Mucosa of rectum (tissue), 2 donors: ENCODE data around the gene THNSL1.
"Not testable (repeated sequence)": the region's sequence is repeated elsewhere in the genome, so short reads cannot be mapped to it uniquely, and the experiment has no call there.

Experiments
- H3K27ac ChIP-seq, 2 donors: one replicate each; pipeline ENCODE4 v1.7.0; 2013; ENCODE audit warnings: inconsistent platforms in 2 of 2, low read depth in 2 of 2, low read length in 2 of 2
- H3K27me3 ChIP-seq, 2 donors: one replicate each; pipeline ENCODE4 v1.7.0; 2013; ENCODE audit warnings: low read length in 2 of 2; ENCODE audit not compliant: control insufficient read depth in 2 of 2, insufficient read depth in 2 of 2
- H3K36me3 ChIP-seq, 2 donors: one replicate each; pipeline ENCODE4 v1.7.0; 2013; ENCODE audit warnings: low read length in 2 of 2; ENCODE audit not compliant: control insufficient read depth in 2 of 2, insufficient read depth in 2 of 2
- H3K4me1 ChIP-seq, 2 donors: one replicate each; pipeline ENCODE4 v1.7.0; 2013; ENCODE audit warnings: low read length in 2 of 2, mild to moderate bottlenecking in 1 of 2; ENCODE audit not compliant: control insufficient read depth in 2 of 2, insufficient read depth in 2 of 2
- H3K4me3 ChIP-seq, 2 donors: one replicate each; pipeline ENCODE4 v1.7.0; 2013; ENCODE audit warnings: low read length in 2 of 2
- H3K9ac ChIP-seq, 2 donors: one replicate each; pipeline ENCODE4 v1.7.0; 2013; ENCODE audit warnings: low read length in 2 of 2, low read depth in 1 of 2, mild to moderate bottlenecking in 1 of 2
- H3K9me3 ChIP-seq, 2 donors: one replicate each; pipeline ENCODE4 v1.7.0; 2013; ENCODE audit warnings: low read length in 2 of 2; ENCODE audit not compliant: control insufficient read depth in 2 of 2
- donor health status: healthy.
- donor health status: Normal muscosa, but diverticular disease.

Gene THNSL1

DNA sequence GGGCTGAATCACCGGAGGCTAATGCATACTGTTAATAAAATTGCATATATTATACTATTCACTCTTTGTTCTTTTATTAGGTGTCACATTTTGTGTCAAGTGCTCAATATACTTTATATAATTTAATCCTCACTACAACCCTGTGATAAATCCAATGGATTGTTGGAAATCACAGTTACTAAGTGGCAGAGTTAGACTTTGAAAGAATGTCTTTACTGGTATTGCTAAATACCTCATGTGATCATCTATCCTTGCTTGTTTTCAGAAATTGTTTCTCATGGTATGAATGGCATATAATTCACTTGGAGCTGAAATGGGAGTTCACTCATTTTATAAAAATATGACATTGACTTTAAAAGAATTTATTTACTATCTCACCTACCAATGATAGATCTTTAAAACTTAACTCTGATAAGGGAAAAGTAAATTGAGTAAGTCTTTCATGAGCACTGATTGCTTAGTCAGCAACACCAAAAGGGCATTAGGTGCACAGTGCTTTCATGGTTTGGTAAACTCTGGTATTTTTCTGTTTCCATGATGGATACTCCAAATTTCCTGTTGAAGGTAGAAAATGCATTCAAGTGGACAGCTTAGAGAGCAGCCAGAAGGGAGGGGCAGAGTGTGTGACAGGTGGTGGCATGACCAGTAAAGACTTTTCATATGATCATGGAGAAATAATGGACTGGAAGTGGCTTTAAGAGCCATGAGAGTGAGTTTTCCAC, 23.0 kb upstream of the THNSL1 start:
- no peak overlapping the region for H3K4me3 ChIP-seq
- H3K9ac ChIP-seq: no peak overlapping the region

GRCh38 chr10:24995072-24995471, 21.3 kb upstream of the THNSL1 start:
- H3K27ac ChIP-seq: no peak overlapping the region
- H3K27me3 ChIP-seq: no peaks in the 10 kb centered on the region
- H3K4me3 ChIP-seq: no peak overlapping the region
- H3K9me3 ChIP-seq: no peaks in the 10 kb centered on the region
- H3K36me3 ChIP-seq: no peaks in the 10 kb centered on the region
- H3K4me1 ChIP-seq: no peaks in the 10 kb centered on the region
- H3K9ac ChIP-seq: no peak overlapping the region

More for the DNA sequence above, 23.0 kb upstream of the THNSL1 start:
- H3K27ac ChIP-seq: no peak overlapping the region
- H3K9me3 ChIP-seq: no peaks in the 10 kb centered on the region
- H3K27me3 ChIP-seq: no peaks in the 10 kb centered on the region
- H3K36me3 ChIP-seq: no peaks in the 10 kb centered on the region
- H3K4me1 ChIP-seq: no peaks in the 10 kb centered on the region

DNA sequence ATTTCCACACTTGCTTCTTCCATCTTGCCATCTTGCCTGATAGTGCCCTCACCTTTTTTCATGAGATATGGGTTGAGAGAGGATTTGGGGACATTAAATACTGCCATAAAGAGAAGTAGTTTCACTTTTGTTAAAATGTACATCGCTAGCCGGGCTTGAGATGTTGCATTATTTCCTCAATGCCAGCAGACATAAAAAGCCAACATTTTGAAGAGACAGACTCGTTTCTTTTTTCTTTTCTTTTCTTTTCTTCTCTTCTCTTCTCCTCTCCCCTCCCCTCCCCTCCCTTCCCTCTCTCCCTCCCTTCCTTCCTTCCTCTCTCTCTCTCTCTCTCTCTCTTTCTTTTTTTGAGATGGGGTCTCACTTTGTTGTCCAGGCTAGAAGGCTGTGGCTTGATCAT, 18.4 kb upstream of the THNSL1 start:
- no peak overlapping the region for H3K9ac ChIP-seq
- H3K4me1 ChIP-seq: no peaks in the 10 kb centered on the region
- no peak overlapping the region for H3K4me3 ChIP-seq
- H3K9me3 ChIP-seq: peaks cover 0 to 2% of the 10 kb centered on the region in 2 donors
- no peak overlapping the region for H3K27ac ChIP-seq
- no peaks in the 10 kb centered on the region for H3K36me3 ChIP-seq
- H3K27me3 ChIP-seq: no peaks in the 10 kb centered on the region

DNA sequence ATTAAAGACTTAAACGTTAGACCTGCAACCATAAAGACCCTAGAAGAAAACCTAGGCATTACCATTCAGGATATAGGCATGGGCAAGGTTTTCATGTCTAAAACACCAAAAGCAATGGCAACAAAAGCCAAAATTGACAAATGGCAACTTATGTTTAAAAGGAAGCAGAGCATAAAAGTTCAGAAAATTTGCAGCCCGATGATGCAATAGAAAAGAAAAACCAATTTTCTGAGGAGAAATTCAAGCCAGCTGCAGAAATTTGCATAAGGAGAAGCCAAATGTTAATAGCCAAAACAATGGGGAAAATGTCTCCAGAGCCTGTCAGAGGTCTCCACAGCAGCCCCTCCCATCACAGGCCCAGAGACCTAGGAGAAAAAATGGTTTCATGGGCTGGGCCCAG, 4.8 kb upstream of the THNSL1 start:
- H3K27ac ChIP-seq, H3K27me3 ChIP-seq, H3K9ac ChIP-seq, H3K9me3 ChIP-seq, H3K36me3 ChIP-seq, H3K4me1 ChIP-seq, H3K4me3 ChIP-seq: not testable (repeated sequence)

DNA sequence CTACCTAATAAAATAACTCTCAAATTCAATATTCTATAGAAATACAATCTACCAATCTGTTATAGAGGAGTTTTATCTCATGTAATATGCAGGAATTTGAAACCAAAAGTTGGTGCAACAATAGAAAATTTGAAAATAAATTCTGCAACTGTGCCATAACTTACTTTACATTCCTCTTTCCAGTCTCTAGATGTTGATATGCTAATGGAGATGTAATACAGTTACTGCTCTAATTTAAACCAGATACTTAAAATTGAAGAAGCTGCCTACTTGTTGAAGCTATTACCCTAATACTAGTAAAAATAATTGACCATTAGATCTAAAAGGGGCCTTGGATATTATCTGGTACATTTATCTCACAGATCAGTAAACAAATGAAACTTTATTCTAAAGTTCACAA, 1.8 kb upstream of the THNSL1 start:
- no peaks in the 10 kb centered on the region for H3K27me3 ChIP-seq
- H3K9ac ChIP-seq: no peak overlapping the region
- no peaks in the 10 kb centered on the region for H3K9me3 ChIP-seq
- peaks cover 8 to 12% of the 10 kb centered on the region in 2 donors for H3K4me1 ChIP-seq
- no peak overlapping the region for H3K27ac ChIP-seq
- H3K36me3 ChIP-seq: no peaks in the 10 kb centered on the region
- H3K4me3 ChIP-seq: no peak overlapping the region

GRCh38 chr10:25015828-25016375, 510 bp upstream of the THNSL1 start, which contains the start of gene ENKUR:
Gene ENKUR, minus strand, starts transcription at chr10:25016158. Its CDS starts 222 bp downstream, at chr10:25015936.
- Histone ChIP-seq H3K27me3 (no peaks in the 10 kb centered on the region), H3K36me3 (no peaks in the 10 kb centered on the region), H3K9me3 (no peaks in the 10 kb centered on the region), H3K4me1 (peaks cover 8 to 12% of the 10 kb centered on the region in 2 donors), H3K27ac (peak within 1 kb of the TSS; percentile 95 to 96), H3K4me3 (peak within 1 kb of the TSS; percentile 95 to 100), H3K9ac (peak within 1 kb of the TSS; percentile 88 to 90)

DNA sequence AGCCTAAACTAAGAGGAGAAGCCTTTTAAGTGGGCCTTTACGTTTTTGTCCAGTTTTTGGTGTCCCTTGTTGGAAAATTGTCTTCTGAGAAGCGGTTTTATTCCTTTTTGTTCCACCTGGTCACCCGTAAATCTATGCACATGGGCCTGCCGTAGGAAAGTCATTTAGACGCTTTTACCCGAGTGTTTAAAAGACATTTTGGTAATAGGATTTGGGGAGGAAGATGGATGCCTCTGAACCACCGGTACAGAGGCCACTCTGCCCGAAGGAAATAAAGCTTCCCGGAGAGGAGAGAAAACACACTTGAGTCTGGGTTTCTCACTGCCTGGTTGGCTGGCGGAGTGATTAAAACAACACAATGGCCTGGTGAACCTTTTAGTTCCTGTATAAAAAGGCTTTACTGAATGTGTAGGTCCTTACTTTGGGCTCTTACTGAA, 760 bp downstream of the THNSL1 start:
- peaks cover 8 to 12% of the 10 kb centered on the region in 2 donors for H3K4me1 ChIP-seq
- peak overlapping the region; percentile 95 to 100 for H3K4me3 ChIP-seq
- no peaks in the 10 kb centered on the region for H3K36me3 ChIP-seq
- H3K27ac ChIP-seq: peak overlapping the region; percentile 95 to 96
- no peaks in the 10 kb centered on the region for H3K9me3 ChIP-seq
- no peaks in the 10 kb centered on the region for H3K27me3 ChIP-seq
- peak overlapping the region; percentile 86 to 90 for H3K9ac ChIP-seq

- Histone ChIP-seq H3K27me3 (no peaks in the 10 kb centered on the region), H3K27ac (peak overlapping the region; percentile 95 to 96), H3K36me3 (no peaks in the 10 kb centered on the region), H3K4me1 (peaks cover 8 to 12% of the 10 kb centered on the region in 2 donors), H3K9me3 (no peaks in the 10 kb centered on the region), H3K4me3 (peak overlapping the region; percentile 95 to 100), H3K9ac (peak overlapping the region; percentile 86 to 90)
Measured at GRCh38 chr10:25017661-25018060, 1.2 kb downstream of the THNSL1 start.

GRCh38 chr10:25018703-25019102, 2.3 kb downstream of the THNSL1 start:
- Histone ChIP-seq H3K9ac (no peak overlapping the region), H3K27ac (no peak overlapping the region), H3K36me3 (no peaks in the 10 kb centered on the region), H3K9me3 (no peaks in the 10 kb centered on the region), H3K4me3 (no peak overlapping the region), H3K4me1 (peaks cover 8 to 12% of the 10 kb centered on the region in 2 donors), H3K27me3 (no peaks in the 10 kb centered on the region)

GRCh38 chr10:25023278-25023677, 6.9 kb downstream of the THNSL1 start:
- no peaks in the 10 kb centered on the region for H3K9me3 ChIP-seq
- no peaks in the 10 kb centered on the region for H3K27me3 ChIP-seq
- no peak overlapping the region for H3K9ac ChIP-seq
- no peaks in the 10 kb centered on the region for H3K36me3 ChIP-seq
- no peak overlapping the region for H3K27ac ChIP-seq
- H3K4me1 ChIP-seq: no peaks in the 10 kb centered on the region
- H3K4me3 ChIP-seq: no peak overlapping the region
